Gastrocnemius medialis (tissue), 4 donors: Measurements from ENCODE around the gene TNIK.

Experiments
- CTCF ChIP-seq, 5 experiments: fragments of 450-650 bp in 3 of 5; fragments of 200-600 bp in 2 of 5; sonication (generic) in 2 of 5; IDR thresholded peaks in 4 of 5; conservative IDR thresholded peaks in 1 of 5; 1 replicate in 4 of 5; 2 replicates in 1 of 5; pipeline ENCODE4 v1.5.1; 2016 to 2019; ENCODE audit warnings: antibody characterized with exemption in 5 of 5, mild to moderate bottlenecking in 3 of 5, moderate library complexity in 3 of 5
- POLR2A ChIP-seq, 2 donors: fragments of 450-650 bp; IDR thresholded peaks; one replicate each; pipeline ENCODE4 v1.6.1; 2017; ENCODE audit warnings: antibody characterized with exemption in 2 of 2, mild to moderate bottlenecking in 2 of 2, moderate library complexity in 2 of 2

DNA sequence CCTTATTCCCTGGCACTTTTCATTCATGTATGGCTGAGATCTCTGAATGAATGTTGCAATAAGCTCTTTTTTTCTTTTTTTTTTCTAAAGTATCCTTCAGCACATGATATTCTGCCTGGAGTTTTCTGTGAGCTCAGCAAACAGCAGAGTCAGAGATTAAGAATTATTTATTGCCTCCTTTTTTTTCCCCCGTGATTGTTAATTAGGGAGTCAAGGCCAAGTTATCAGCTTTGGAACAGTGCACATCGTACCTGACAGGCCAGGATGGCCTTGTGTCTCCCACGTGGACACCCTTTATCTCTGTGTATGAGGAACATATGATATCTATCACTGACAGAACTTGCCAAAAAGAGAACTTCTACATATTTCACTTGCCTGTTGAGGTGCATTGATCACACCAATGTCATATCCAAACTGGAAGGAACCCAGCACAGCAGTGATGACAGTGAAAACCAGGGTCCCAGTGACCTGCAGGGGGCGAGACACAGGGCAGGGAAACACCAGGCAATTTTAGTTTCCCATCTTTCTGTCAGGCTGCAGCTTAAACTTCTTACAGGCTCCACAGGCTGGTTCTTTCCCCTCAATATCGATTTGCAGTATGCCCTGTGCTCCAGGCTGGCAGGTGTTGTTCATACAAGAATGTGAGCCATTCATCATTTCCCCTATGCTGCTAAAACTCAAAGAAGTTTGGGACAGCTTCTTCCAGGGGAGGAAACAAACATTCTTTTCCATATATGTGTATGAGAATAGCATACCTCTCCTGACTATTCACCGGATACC lies 441.9 kb downstream of the TNIK start:
- TF ChIP-seq POLR2A (IDR thresholded peaks at IDR 0.05) (no peak), CTCF (IDR thresholded peaks at IDR 0.05 in 4 of 5, conservative IDR thresholded peaks at IDR 0.05 in 1 of 5) (no peak)
